Measurements from ENCODE around the gene APCDD1. TPM values are rescaled to one million over a fixed set of nuclear protein-coding genes. Genes with fewer than 3 reads are reported as not detected.

APCDD1 gene
- total and polyA plus RNA-seq, 7 experiments from 2014 or later = 0.16 to 0.81 TPM; not detected in 5

DNA sequence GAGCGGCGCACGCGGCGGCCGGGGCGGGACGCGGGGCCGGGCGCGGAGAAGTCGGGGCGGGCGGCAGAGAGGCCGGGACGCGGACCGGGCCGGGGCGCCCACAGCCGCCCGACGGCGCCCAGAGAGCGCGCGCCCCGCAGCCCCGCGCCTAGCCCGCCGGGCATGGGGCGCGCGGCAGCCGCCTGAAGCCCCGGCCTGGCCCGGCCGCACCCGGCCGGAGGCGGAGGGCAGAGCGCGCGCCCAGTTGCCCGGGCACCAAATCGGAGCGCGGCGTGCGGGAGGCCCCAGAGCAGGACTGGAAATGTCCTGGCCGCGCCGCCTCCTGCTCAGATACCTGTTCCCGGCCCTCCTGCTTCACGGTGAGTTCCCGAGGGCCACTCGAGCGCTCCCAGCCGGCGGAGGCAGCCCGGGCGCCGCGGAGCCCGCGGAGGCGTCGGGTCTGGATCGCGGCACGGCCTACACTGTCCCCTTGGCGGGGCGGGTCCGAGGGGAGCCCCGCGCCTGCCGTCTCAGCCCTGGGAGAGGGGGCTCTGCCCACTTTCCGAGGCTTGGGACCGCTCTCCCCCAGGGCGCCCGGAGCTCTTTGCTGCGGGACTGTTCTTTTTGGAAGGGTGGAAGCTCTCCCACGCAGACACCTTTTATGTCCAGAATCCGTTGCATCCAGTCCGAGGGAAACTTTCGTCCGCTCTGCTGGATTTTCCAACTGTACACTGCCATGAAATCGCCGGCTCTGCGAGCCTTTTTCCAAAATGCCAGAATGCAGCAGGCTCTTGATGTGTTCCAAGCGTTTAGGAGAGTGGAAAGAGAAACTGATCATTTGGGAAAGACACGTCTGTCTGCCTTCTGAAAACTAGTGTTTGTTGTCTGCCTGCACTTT lies 484 bp downstream of the APCDD1 start:
- peaks cover 0 to 3% (median 0%) of the 10 kb centered on the region in 5 donors for H3K36me3 Mint-ChIP-seq
- peaks cover 0 to 2% (median 0%) of the 10 kb centered on the region in 11 donors for H3K9me3 Mint-ChIP-seq
- Histone ChIP-seq H3K36me3 (ENCODE audit: control insufficient read depth in 2 of 3, insufficient read depth in 3 of 3, low read length in 3 of 3) (no peaks in the 10 kb centered on the region), H3K4me1 (ENCODE audit: control insufficient read depth in 2 of 2, insufficient read depth in 2 of 2, low read length in 2 of 2) (no peaks in the 10 kb centered on the region), H3K27me3 (ENCODE audit: control insufficient read depth in 2 of 2, insufficient read depth in 2 of 2, low read length in 2 of 2) (no peaks in the 10 kb centered on the region), H3K9me3 (ENCODE audit: control insufficient read depth in 2 of 3, low read length in 3 of 3) (no peaks in the 10 kb centered on the region), H3K27ac (ENCODE audit: low read depth, low read length) (no peak overlapping the region), H3K4me3 (ENCODE audit: low read length) (no peak overlapping the region)
- no peak overlapping the region for H3K27ac Mint-ChIP-seq
- H3K4me3 Mint-ChIP-seq = peak overlapping the region in 8 of 10 donors; percentile 18 to 71 (median 55)
- peaks cover 60 to 75% (median 69%) of the 10 kb centered on the region in 5 donors for H3K27me3 Mint-ChIP-seq
- intact Hi-C loops (cut with micrococcal nuclease) = no loop called here
- peaks cover 0 to 6% (median 4%) of the 10 kb centered on the region in 7 donors for H3K4me1 Mint-ChIP-seq
- peak; percentile 54 for ATAC-seq
- ChIA-PET POLR2A (no interaction called here), CTCF (no interaction called here)
- no peak for DNase-seq

DNA sequence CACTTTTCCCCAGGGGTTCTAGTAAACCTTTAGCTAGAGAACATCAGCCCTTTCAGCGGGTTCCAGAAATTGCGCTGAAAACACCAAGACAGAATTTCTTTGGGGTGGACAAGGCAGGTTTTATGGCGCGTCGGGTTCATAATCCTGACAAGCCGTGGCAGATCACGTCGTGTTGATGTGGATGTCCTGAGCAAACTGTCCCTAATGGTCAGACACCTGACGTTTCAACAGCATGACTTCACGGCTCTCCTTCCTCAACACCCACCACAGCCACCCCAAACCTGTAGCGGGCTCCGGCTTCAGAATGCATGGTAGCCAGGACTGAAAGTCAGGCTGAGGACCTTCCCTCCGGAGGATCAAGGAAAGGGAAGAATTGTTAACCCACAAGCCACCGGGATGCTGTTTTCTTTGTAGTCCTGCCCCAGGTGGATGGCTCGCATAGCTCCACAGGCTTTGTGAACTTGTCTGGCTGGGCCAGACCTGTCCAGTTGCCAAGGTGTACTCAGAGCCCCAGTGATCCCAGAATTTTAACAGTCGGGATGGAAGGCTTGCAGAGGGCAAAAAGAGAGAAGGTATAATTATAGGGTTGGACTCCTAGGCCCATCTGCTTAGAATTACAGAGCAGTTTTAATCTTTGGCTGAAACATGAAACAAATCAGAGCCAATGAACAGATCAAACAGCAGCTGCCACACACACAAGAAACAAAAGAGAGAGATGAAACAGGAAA lies 1.5 kb downstream of the APCDD1 start:
- intact Hi-C loops (cut with micrococcal nuclease) = no loop called here
- Histone ChIP-seq H3K27me3 (ENCODE audit: control insufficient read depth in 2 of 2, insufficient read depth in 2 of 2, low read length in 2 of 2) (no peaks in the 10 kb centered on the region), H3K36me3 (ENCODE audit: control insufficient read depth in 2 of 3, insufficient read depth in 3 of 3, low read length in 3 of 3) (no peaks in the 10 kb centered on the region), H3K9me3 (ENCODE audit: control insufficient read depth in 2 of 3, low read length in 3 of 3) (no peaks in the 10 kb centered on the region), H3K4me1 (ENCODE audit: control insufficient read depth in 2 of 2, insufficient read depth in 2 of 2, low read length in 2 of 2) (no peaks in the 10 kb centered on the region), H3K27ac (ENCODE audit: low read depth, low read length) (no peak overlapping the region), H3K4me3 (ENCODE audit: low read length) (no peak overlapping the region)
- no peak for DNase-seq
- H3K9me3 Mint-ChIP-seq = peaks cover 0 to 2% (median 0%) of the 10 kb centered on the region in 11 donors
- CTCF ChIA-PET = no interaction called here
- no peak for ATAC-seq
- peaks cover 0 to 6% (median 4%) of the 10 kb centered on the region in 7 donors for H3K4me1 Mint-ChIP-seq
- peaks cover 0 to 3% (median 0%) of the 10 kb centered on the region in 5 donors for H3K36me3 Mint-ChIP-seq
- H3K27me3 Mint-ChIP-seq = peaks cover 53 to 70% (median 61%) of the 10 kb centered on the region in 5 donors
- POLR2A ChIA-PET = no interaction called here
- no peak overlapping the region for H3K27ac Mint-ChIP-seq
- peak overlapping the region in 7 of 10 donors; percentile 34 to 71 (median 57) for H3K4me3 Mint-ChIP-seq

DNA sequence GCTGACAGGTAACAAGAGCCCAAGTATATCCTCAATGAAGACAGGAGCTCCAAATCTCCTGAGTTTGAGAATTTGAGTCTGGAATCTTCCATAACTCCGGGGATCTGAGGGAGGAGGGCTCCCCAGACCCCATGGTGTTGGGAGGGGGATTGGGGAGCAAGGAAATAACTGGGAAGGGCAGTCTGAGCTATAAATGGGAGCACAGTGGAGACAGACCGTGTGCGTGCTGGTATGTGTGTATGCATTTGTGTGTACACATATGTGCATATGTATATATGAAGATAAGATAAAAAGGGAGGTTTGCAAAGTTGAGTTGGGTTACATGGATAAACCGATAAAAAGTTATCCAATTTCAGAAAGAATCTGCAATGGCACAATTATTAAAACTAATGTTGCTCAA lies 2.3 kb downstream of the APCDD1 start:
- peaks cover 48 to 69% (median 57%) of the 10 kb centered on the region in 5 donors for H3K27me3 Mint-ChIP-seq
- Histone ChIP-seq H3K27me3 (ENCODE audit: control insufficient read depth in 2 of 2, insufficient read depth in 2 of 2, low read length in 2 of 2) (no peaks in the 10 kb centered on the region), H3K9me3 (ENCODE audit: control insufficient read depth in 2 of 3, low read length in 3 of 3) (no peaks in the 10 kb centered on the region), H3K4me1 (ENCODE audit: control insufficient read depth in 2 of 2, insufficient read depth in 2 of 2, low read length in 2 of 2) (no peaks in the 10 kb centered on the region), H3K36me3 (ENCODE audit: control insufficient read depth in 2 of 3, insufficient read depth in 3 of 3, low read length in 3 of 3) (no peaks in the 10 kb centered on the region), H3K27ac (ENCODE audit: low read depth, low read length) (no peak overlapping the region), H3K4me3 (ENCODE audit: low read length) (no peak overlapping the region)
- intact Hi-C loops (cut with micrococcal nuclease) = no loop called here
- H3K9me3 Mint-ChIP-seq = peaks cover 0 to 2% (median 0%) of the 10 kb centered on the region in 11 donors
- DNase-seq = no peak
- no peak for ATAC-seq
- H3K27ac Mint-ChIP-seq = no peak overlapping the region
- peaks cover 0 to 3% (median 0%) of the 10 kb centered on the region in 5 donors for H3K36me3 Mint-ChIP-seq
- POLR2A ChIA-PET = no interaction called here
- CTCF ChIA-PET = no interaction called here
- no peak overlapping the region for H3K4me3 Mint-ChIP-seq
- peaks cover 0 to 6% (median 4%) of the 10 kb centered on the region in 7 donors for H3K4me1 Mint-ChIP-seq

DNA sequence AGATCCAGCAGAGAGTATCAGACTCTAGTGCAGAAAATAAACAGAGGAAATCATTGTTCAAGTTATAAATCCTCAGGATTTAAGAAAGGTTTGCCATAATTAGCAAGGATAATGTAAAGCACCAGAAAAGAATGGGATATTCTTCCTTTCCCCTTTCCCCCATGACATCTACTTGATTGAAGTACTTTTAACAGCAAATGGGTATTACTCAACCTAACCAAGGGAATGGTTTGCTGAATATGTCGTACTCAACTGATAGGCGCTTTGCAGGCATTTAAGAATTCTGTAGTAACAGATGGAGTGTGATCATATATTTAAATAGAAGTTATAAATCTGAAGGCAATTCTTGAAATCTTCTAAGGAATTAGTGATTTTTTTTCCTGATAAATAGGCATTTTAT lies 2.7 kb downstream of the APCDD1 start:
- ChIA-PET CTCF (no interaction called here), POLR2A (no interaction called here)
- Mint-ChIP-seq H3K4me1 (peaks cover 0 to 6% (median 4%) of the 10 kb centered on the region in 7 donors), H3K9me3 (peaks cover 0 to 2% (median 0%) of the 10 kb centered on the region in 11 donors), H3K4me3 (no peak overlapping the region), H3K27me3 (peaks cover 44 to 65% (median 53%) of the 10 kb centered on the region in 5 donors), H3K36me3 (peaks cover 0 to 3% (median 0%) of the 10 kb centered on the region in 5 donors), H3K27ac (no peak overlapping the region)
- no peak overlapping the region for H3K27ac ChIP-seq (ENCODE audit: low read depth, low read length)
- no peak for DNase-seq
- H3K4me1 ChIP-seq (ENCODE audit: control insufficient read depth in 2 of 2, insufficient read depth in 2 of 2, low read length in 2 of 2) = no peaks in the 10 kb centered on the region
- intact Hi-C loops (cut with micrococcal nuclease) = no loop called here
- no peak overlapping the region for H3K4me3 ChIP-seq (ENCODE audit: low read length)
- H3K36me3 ChIP-seq (ENCODE audit: control insufficient read depth in 2 of 3, insufficient read depth in 3 of 3, low read length in 3 of 3) = no peaks in the 10 kb centered on the region
- no peaks in the 10 kb centered on the region for H3K27me3 ChIP-seq (ENCODE audit: control insufficient read depth in 2 of 2, insufficient read depth in 2 of 2, low read length in 2 of 2)
- H3K9me3 ChIP-seq (ENCODE audit: control insufficient read depth in 2 of 3, low read length in 3 of 3) = no peaks in the 10 kb centered on the region
- no peak for ATAC-seq

DNA sequence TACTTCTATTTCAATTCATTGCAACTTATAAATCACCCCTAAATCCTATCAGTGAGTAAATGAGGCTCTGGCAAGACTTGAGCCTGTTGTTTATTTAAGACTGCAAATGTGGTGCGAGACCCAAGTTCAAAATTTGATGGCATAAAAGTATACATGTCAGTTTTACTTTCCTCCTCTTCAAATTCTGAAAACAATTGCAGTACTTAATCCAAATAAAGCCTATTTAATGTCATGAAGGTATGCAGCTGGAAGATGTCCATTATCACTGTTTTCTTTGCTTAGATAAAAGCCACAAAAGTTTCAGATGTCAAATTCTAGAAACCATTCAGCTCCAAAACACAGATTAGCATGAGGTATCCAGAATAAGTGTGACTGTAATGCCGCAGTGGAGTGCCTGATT lies 3.3 kb downstream of the APCDD1 start:
- ATAC-seq (no peak), DNase-seq (no peak)
- H3K4me1 ChIP-seq (ENCODE audit: control insufficient read depth in 2 of 2, insufficient read depth in 2 of 2, low read length in 2 of 2) = no peaks in the 10 kb centered on the region
- Mint-ChIP-seq H3K4me3 (no peak overlapping the region), H3K36me3 (peaks cover 0 to 3% (median 0%) of the 10 kb centered on the region in 5 donors), H3K4me1 (peaks cover 0 to 6% (median 4%) of the 10 kb centered on the region in 7 donors), H3K27ac (no peak overlapping the region), H3K9me3 (peaks cover 0 to 3% (median 0%) of the 10 kb centered on the region in 11 donors), H3K27me3 (peaks cover 37 to 61% (median 46%) of the 10 kb centered on the region in 5 donors)
- no peaks in the 10 kb centered on the region for H3K9me3 ChIP-seq (ENCODE audit: control insufficient read depth in 2 of 3, low read length in 3 of 3)
- POLR2A ChIA-PET = no interaction called here
- no peaks in the 10 kb centered on the region for H3K27me3 ChIP-seq (ENCODE audit: control insufficient read depth in 2 of 2, insufficient read depth in 2 of 2, low read length in 2 of 2)
- no peaks in the 10 kb centered on the region for H3K36me3 ChIP-seq (ENCODE audit: control insufficient read depth in 2 of 3, insufficient read depth in 3 of 3, low read length in 3 of 3)
- H3K27ac ChIP-seq (ENCODE audit: low read depth, low read length) = no peak overlapping the region
- H3K4me3 ChIP-seq (ENCODE audit: low read length) = no peak overlapping the region
- CTCF ChIA-PET = no interaction called here
- intact Hi-C loops (cut with micrococcal nuclease) = no loop called here

DNA sequence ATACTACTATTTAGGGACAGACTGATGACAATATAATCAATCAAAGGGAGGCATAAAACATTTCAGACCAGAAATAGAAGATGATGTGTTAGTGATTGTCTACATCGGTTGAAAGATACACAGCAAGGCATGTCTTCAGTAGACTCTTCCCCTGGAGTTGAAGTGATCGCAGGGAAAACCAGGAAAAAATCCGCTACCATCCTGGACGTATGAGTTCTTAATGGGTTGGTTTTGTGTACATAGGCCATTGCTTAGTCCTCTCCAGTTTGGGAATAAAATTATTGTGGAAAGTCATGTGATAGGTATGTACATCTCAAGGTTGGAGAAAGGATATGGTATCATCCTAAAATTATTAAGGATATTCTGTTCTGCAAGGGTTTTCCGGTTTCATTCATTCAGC lies 4.3 kb downstream of the APCDD1 start:
- Mint-ChIP-seq H3K9me3 (peaks cover 0 to 6% (median 0%) of the 10 kb centered on the region in 11 donors), H3K36me3 (peaks cover 0 to 3% (median 0%) of the 10 kb centered on the region in 5 donors), H3K27me3 (peaks cover 28 to 52% (median 42%) of the 10 kb centered on the region in 5 donors), H3K4me1 (peaks cover 0 to 6% (median 4%) of the 10 kb centered on the region in 7 donors), H3K27ac (no peak overlapping the region), H3K4me3 (no peak overlapping the region)
- H3K27ac ChIP-seq (ENCODE audit: low read depth, low read length) = no peak overlapping the region
- DNase-seq (no peak), ATAC-seq (no peak)
- ChIA-PET POLR2A (no interaction called here), CTCF (no interaction called here)
- intact Hi-C loops (cut with micrococcal nuclease) = no loop called here
- no peaks in the 10 kb centered on the region for H3K27me3 ChIP-seq (ENCODE audit: control insufficient read depth in 2 of 2, insufficient read depth in 2 of 2, low read length in 2 of 2)
- no peaks in the 10 kb centered on the region for H3K36me3 ChIP-seq (ENCODE audit: control insufficient read depth in 2 of 3, insufficient read depth in 3 of 3, low read length in 3 of 3)
- H3K4me3 ChIP-seq (ENCODE audit: low read length) = no peak overlapping the region
- H3K4me1 ChIP-seq (ENCODE audit: control insufficient read depth in 2 of 2, insufficient read depth in 2 of 2, low read length in 2 of 2) = no peaks in the 10 kb centered on the region
- no peaks in the 10 kb centered on the region for H3K9me3 ChIP-seq (ENCODE audit: control insufficient read depth in 2 of 3, low read length in 3 of 3)
